Superior temporal gyrus (tissue), 1 donor: Measurements from ENCODE around the gene FYCO1.
A peak's percentile ranks its signal among the peaks of the same experiment; 100 is the strongest.

Experiments used
- DNase-seq: peaks from one replicate; pipeline ENCODE4 v3.0.0-alpha.2; 2016; ENCODE audit errors: extremely low spot score

The FYCO1 gene

DNA sequence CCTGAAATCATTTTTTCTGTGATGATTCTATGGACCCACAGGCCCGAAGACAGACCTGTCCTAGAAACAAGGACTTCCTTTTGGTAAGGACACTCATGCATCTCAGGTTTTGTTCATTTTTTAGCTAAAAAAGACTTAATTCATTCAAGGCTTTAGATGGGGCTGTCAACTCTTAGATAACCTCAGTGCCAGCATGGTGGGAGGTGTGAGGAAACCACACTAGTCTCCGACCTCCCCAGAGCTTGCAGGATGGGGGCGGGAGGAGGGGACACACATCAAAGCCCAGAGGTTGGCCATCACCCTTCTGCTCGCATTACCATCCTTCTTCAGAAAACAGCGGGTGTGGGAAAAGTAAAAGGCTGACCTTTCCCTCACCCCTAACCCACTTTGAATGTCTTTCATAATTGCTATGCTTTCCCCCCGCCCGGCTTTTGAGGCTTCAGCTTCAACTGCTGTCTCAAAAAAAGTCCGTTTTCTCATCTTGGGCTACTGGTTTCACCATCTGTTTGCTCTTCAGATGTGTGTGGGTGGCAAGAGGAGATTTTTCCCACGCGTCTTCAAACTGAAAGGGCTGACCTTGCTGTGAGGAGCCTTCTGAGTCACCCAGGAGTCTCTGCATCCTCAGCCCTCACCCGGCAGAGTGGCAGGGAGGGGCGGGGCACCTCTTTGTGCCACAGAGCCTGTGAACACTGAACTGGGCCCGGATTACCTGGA, 79.9 kb downstream of the FYCO1 start:
- peak; percentile 49 for DNase-seq

DNA sequence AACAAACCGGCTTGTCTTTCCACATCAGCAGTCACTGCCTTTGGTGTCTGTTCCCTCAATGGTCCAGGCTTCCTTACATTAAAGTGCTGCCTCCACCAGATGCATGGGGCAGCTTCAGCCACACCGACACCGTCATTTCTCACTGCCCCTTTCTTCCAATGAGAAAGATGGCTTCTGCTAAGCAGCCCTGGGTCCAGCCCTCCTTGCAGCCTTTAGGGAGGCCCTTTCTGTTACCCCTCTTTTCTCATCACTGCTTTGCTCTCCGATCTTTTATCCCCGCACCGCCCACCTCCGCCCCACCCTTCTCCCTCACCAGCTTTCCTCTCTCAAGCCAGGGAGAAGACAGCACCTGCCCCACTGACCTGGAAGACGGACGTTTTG, 80.6 kb downstream of the FYCO1 start:
- no peak for DNase-seq

- DNase-seq, result no peak
Observed at GRCh38 chr3:45914362-45915058, 81.1 kb downstream of the FYCO1 start.

DNA sequence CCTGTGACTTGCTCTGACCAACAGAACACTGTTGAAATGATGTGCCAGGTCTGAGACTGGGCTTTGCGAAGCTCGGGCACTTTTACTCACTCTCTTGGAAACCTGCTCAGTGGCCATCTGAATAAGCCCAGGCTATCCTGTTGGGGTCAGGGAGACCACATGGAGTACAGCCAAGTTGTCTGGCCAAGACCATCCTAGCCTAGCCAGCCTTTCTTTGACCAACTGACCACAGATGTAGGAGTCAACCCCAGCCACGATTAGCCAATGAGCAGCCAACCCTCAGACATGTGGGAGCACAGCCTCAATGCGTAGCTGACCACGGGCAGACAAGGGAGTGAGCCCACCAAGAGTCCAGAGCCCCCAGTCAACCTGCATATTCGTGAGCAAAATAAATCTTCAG, 83.2 kb downstream of the FYCO1 start:
- no peak for DNase-seq

DNA sequence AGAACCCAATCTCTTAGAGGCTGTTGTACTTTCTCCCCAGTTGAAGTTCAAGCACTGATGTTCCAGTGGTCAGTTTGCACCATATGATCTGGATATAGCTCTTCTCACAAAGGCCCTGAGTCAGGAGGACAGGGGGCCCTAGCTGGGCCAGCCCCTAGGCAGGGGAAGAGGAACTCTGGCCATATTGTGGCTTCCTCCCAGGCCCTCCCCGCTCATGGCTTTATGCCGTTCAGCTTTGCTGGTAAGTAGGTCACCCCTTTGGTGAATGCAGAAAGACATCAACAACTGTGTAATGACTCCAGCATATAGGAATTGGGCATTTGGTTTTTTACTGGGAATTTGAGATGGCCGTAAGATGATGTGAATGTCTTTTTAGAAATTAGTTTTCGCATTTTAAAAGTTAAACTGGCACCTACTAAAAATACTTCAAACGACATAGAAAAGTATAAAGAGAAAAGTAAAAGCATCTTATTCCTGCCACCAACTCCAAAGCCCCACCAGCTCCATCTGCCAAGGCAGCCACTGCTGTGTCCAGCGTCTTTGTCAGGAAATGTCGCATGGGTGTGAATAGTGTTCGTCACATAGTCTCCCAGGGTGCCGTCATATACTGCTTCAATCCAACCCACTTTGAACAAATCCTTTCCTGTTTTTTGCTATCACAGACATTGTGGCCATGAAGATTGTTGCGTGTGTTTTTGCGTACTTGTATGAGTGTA, 84.0 kb downstream of the FYCO1 start:
- no peak for DNase-seq

DNA sequence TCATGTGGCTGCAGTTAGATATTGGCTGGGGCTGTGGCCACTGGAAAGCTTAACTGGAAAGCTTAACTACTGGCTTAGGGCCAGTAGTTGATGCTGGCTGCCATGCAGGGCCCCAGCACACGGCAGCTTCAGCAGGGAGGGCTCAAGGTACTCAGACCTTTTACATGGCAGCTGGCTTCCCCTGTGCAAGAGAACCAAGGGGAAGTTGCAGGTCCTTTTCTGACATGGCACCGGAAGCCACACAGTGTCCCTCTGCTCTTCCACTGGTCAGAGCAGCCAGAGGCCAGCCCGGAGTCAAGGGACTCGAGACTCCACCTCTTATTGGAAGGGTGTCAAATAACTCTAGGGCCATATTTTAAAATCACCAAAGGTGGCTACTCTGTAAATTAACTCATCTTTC, 84.7 kb downstream of the FYCO1 start:
- DNase-seq, result no peak

DNA sequence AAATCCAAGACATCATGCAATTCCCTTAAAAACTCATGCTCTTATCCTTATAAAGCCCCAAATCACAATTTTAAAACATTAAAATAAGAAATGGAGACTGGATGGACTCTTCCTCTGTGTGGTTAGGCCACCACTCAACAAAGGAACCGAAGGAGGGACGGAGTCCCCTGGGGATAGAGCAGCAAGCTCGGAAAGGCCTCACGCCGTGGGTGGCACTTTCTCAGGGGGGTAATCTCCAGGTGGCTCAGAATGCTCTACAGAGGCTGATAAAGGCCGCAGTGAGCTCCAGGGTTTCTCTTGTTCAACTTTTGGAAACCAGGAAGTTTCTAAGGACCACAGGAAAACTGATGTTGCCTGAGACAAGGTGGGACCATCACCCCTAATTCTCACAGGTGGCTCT, 86.1 kb downstream of the FYCO1 start:
- DNase-seq, result no peak

GRCh38 chr3:45908761-45909160, 86.9 kb downstream of the FYCO1 start:
- no peak for DNase-seq

- no peak for DNase-seq
Observed at GRCh38 chr3:45907769-45908705, 87.6 kb downstream of the FYCO1 start.

- no peak for DNase-seq
Observed at GRCh38 chr3:45906681-45907407, 88.8 kb downstream of the FYCO1 start.

DNA sequence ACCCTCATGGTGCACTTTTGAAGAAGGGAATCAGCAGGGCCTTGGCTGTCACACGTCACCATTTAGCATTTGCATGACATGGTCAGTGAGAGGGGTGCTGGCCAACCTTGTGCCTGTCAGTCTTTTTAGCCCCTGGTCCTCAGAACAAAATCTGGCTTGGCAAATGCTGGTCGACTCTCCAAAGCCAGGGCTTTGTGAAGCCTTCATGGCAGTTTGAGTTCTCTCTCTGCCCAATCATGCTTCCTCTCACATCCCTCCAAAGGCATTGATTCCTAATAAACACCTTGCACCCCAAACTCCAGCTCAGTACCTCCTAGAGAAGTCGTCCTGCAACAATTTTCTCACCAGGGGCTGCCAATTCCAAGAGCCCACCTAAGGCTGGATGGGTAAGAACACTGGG, 89.9 kb downstream of the FYCO1 start:
- no peak for DNase-seq

- no peak for DNase-seq
Observed at GRCh38 chr3:45904931-45905330, 90.7 kb downstream of the FYCO1 start.

- no peak for DNase-seq
Observed at GRCh38 chr3:45896956-45897355, 98.7 kb downstream of the FYCO1 start.

- no peak for DNase-seq
Observed at GRCh38 chr3:45895686-45896468, 99.7 kb downstream of the FYCO1 start.

GRCh38 chr3:45894015-45894414, 101.6 kb downstream of the FYCO1 start:
- DNase-seq, result no peak

GRCh38 chr3:45892161-45892560, 103.5 kb downstream of the FYCO1 start:
- DNase-seq, result no peak

- no peak for DNase-seq
Observed at GRCh38 chr3:45890405-45890804, 105.2 kb downstream of the FYCO1 start.

DNA sequence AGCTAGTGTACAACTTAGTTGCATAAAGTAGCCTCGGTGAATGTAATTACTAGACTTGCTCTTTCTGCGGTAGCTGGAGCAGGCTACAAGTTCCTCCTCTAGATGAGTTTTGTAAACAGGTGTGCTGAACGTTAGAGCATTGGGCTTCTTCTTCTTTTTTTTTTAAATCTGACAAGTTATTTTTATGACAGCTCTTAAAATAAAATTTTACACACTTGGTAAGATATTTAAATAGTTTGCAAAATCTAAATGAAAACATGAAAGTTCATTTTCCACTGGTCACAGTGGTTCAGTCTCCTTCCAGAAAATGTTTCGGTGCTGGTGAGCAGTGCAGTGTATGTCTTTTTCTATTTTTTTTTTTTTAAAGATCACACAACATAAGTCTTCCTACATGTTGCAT, 106.3 kb downstream of the FYCO1 start:
- no peak for DNase-seq

GRCh38 chr3:45887759-45888511, 107.7 kb downstream of the FYCO1 start:
- no peak for DNase-seq

GRCh38 chr3:45887285-45887684, 108.3 kb downstream of the FYCO1 start:
- DNase-seq, result no peak
